HL-60/S4 treated with retinoic acid at 250 ng/mL for 4 days and 3 days (cell line): ENCODE measurements around the gene ASL.
"Not testable (repeated sequence)": the region's sequence is repeated elsewhere in the genome, so short reads cannot be mapped to it uniquely, and the experiment has no call there.

Experiments
- in situ Hi-C: fragments of 300-500 bp; cut with MboI; formaldehyde crosslinking; loops from 2 replicates; pipeline ENCODE4 v1.7.0; 2022; ENCODE audit warnings: low sequenced_read_pairs

ASL gene

GRCh38 chr7:66072208-66072607 lies 3.4 kb upstream of the ASL start:
- in situ Hi-C loops: not testable (repeated sequence)

GRCh38 chr7:66076462-66077329 lies 1.1 kb downstream of the ASL start:
- in situ Hi-C loops: no loop called here

GRCh38 chr7:66078067-66078466 lies 2.4 kb downstream of the ASL start:
- in situ Hi-C loops: no loop called here

GRCh38 chr7:66082083-66082482 lies 6.5 kb downstream of the ASL start:
- in situ Hi-C loops: no loop called here

GRCh38 chr7:66082886-66083415 lies 7.3 kb downstream of the ASL start:
- in situ Hi-C loops: no loop called here

- in situ Hi-C loops: no loop called here
These were observed 8.1 kb downstream of the ASL start for GRCh38 chr7:66083677-66084076.

GRCh38 chr7:66088861-66089838 lies 13.5 kb downstream of the ASL start:
- in situ Hi-C loops: no loop called here

GRCh38 chr7:66092654-66093053 lies 17.0 kb downstream of the ASL start:
- in situ Hi-C loops: no loop called here

GRCh38 chr7:66095010-66095409 lies 19.4 kb downstream of the ASL start:
- in situ Hi-C loops: no loop called here

GRCh38 chr7:66099232-66099550 lies 23.6 kb downstream of the ASL start:
- in situ Hi-C loops: no loop called here

GRCh38 chr7:66099551-66100407 lies 24.2 kb downstream of the ASL start:
- in situ Hi-C loops: no loop called here

- in situ Hi-C loops: no loop called here
These were observed 24.9 kb downstream of the ASL start for GRCh38 chr7:66100408-66101050.

GRCh38 chr7:66102168-66102567 lies 26.5 kb downstream of the ASL start:
- in situ Hi-C loops: not testable (repeated sequence)

GRCh38 chr7:66103994-66104393 lies 28.4 kb downstream of the ASL start:
- in situ Hi-C loops: not testable (repeated sequence)

- in situ Hi-C loops: no loop called here
These were observed 29.7 kb downstream of the ASL start for GRCh38 chr7:66105263-66105748.

GRCh38 chr7:66108410-66108809 lies 32.8 kb downstream of the ASL start:
- in situ Hi-C loops: not testable (repeated sequence)

- in situ Hi-C loops: no loop called here
These were observed 35.2 kb downstream of the ASL start for GRCh38 chr7:66110856-66111255.

GRCh38 chr7:66114743-66115649 lies 39.4 kb downstream of the ASL start, which contains the start of gene CRCP:
TSS of gene CRCP (plus strand) at chr7:66114847. CDS start at chr7:66114963, 116 bp downstream.
- in situ Hi-C loops: no loop called here
